HG03108 (cell line): ENCODE results near the gene UBL4A.
"Not testable (repeated sequence)": the region's sequence is repeated elsewhere in the genome, so short reads cannot be mapped to it uniquely, and the experiment has no call there.

Experiments
- ATAC-seq: cut with Tn5 transposase; IDR thresholded peaks from one replicate; pipeline ENCODE4 v1.9.1; 2021; ENCODE audit warnings: moderate library complexity; ENCODE audit not compliant: unreplicated experiment

The UBL4A gene

GRCh38 chrX:154509455-154509854 lies 23.0 kb upstream of the UBL4A start:
- ATAC-seq: no peak

- no peak for ATAC-seq
Measured at GRCh38 chrX:154508384-154508745, 21.9 kb upstream of the UBL4A start.

GRCh38 chrX:154507673-154508383 lies 21.4 kb upstream of the UBL4A start:
- no peak for ATAC-seq

GRCh38 chrX:154506483-154507332 lies 20.3 kb upstream of the UBL4A start:
- ATAC-seq: no peak

- ATAC-seq: no peak
Measured at GRCh38 chrX:154505734-154506133, 19.3 kb upstream of the UBL4A start.

GRCh38 chrX:154502989-154503388 lies 16.6 kb upstream of the UBL4A start:
- ATAC-seq: no peak

- no peak for ATAC-seq
Measured at GRCh38 chrX:154502098-154502497, 15.7 kb upstream of the UBL4A start.

- not testable (repeated sequence) for ATAC-seq
Measured at GRCh38 chrX:154501423-154501822, 15.0 kb upstream of the UBL4A start.

GRCh38 chrX:154496591-154497137 lies 10.2 kb upstream of the UBL4A start:
- ATAC-seq: not testable (repeated sequence)

GRCh38 chrX:154495472-154495922 lies 9.1 kb upstream of the UBL4A start:
- ATAC-seq: no peak

GRCh38 chrX:154494715-154495114 lies 8.3 kb upstream of the UBL4A start:
- no peak for ATAC-seq

GRCh38 chrX:154490414-154491083 lies 4.1 kb upstream of the UBL4A start, which contains the start of gene SLC10A3:
TSS of gene SLC10A3 (minus strand) at chrX:154490629. CDS start at chrX:154488940, 1,689 bp downstream.
- peak; percentile 74 for ATAC-seq

GRCh38 chrX:154490021-154490413 lies 3.6 kb upstream of the UBL4A start:
- peak; percentile 5 for ATAC-seq

- no peak for ATAC-seq
Measured at GRCh38 chrX:154489182-154489581, 2.8 kb upstream of the UBL4A start.

- no peak for ATAC-seq
Measured at GRCh38 chrX:154488336-154489075, 2.1 kb upstream of the UBL4A start.

- ATAC-seq: no peak
Measured at GRCh38 chrX:154487518-154488290, 1.3 kb upstream of the UBL4A start.

GRCh38 chrX:154486052-154486395 lies 391 bp downstream of the UBL4A start:
- no peak for ATAC-seq

GRCh38 chrX:154485150-154486051 lies 1.0 kb downstream of the UBL4A start:
- ATAC-seq: no peak
